Testis (tissue), 3 donors: Measurements from ENCODE around the gene MRPS24. TPM values are rescaled to one million over a fixed set of nuclear protein-coding genes. Genes with fewer than 3 reads are reported as not detected.

Source experiments
- DNase-seq: peaks from one replicate; pipeline ENCODE4 v3.0.0-alpha.2; 2019
- H3K27ac ChIP-seq, 2 donors: fragments of 200-600 bp; sonication (generic); one replicate each; pipeline ENCODE4 v1.5.1; 2019
- H3K27me3 ChIP-seq: fragments of 200-600 bp; sonication (generic); one replicate; pipeline ENCODE4 v1.5.1; 2019
- H3K36me3 ChIP-seq: fragments of 200-600 bp; sonication (generic); one replicate; pipeline ENCODE4 v1.5.1; 2017; ENCODE audit warnings: low read depth; ENCODE audit errors: missing control alignments
- H3K4me1 ChIP-seq: fragments of 200-600 bp; sonication (generic); one replicate; pipeline ENCODE4 v1.5.1; 2019
- H3K4me3 ChIP-seq, 2 donors: fragments of 200-600 bp; sonication (generic); one replicate each; pipeline ENCODE4 v1.5.1; 2017 to 2019
- H3K9me3 ChIP-seq: fragments of 200-600 bp; sonication (generic); one replicate; pipeline ENCODE4 v1.5.1; 2017
- CTCF ChIP-seq, 3 experiments: fragments of 450-650 bp in 2 of 3; fragments of 200-600 bp in 1 of 3; sonication (generic) in 1 of 3; IDR thresholded peaks; one replicate each; pipeline ENCODE4 v1.5.1; 2016 to 2019; ENCODE audit warnings: antibody characterized with exemption in 3 of 3, mild to moderate bottlenecking in 2 of 3, moderate library complexity in 1 of 3
- POLR2A ChIP-seq: fragments of 450-650 bp; IDR thresholded peaks from one replicate; pipeline ENCODE4 v1.6.1; 2017; ENCODE audit warnings: antibody characterized with exemption, mild to moderate bottlenecking, moderate library complexity
- WGBS, 2 donors: methylation state at CpG; one replicate each; pipeline ENCODE4 v1.1.5; 2018; 5-methylcytosine and 5-hydroxymethylcytosine counted together
- intact Hi-C: fragments of 100-400 bp; cut with DNase I; formaldehyde crosslinking; loops from one replicate; pipeline ENCODE4 v1.15.1; 2023; ENCODE audit warnings: low total_unique reads
- polyA plus RNA-seq: library from polyadenylated mRNA; stranded (reverse); fragments of 350-450 nt; fragmentation: Illumina TruSeq; extraction: RNeasy Lipid Tissue Mini Kit (QIAGEN cat#74804); gene quantifications from one replicate; pipeline ENCODE4 v1.2.3, GENCODE V29; 2014; ENCODE audit warnings: low read depth, low replicate concordance; ENCODE audit not compliant: insufficient read depth
- total RNA-seq, 2 donors: library from RNA; depleted of rRNA; stranded (reverse); fragments of >200 nt; gene quantifications; one replicate each; pipeline ENCODE4 v1.2.3, GENCODE V29; 2016

MRPS24 gene
- total and polyA plus RNA-seq, 3 donors from 2014 or later, result 71.1 to 115 (median 80.8) TPM

- H3K4me3 ChIP-seq, result no peak overlapping the region
- no peaks in the 10 kb centered on the region for H3K36me3 ChIP-seq
- intact Hi-C loops, result no loop called here
- no peaks in the 10 kb centered on the region for H3K27me3 ChIP-seq
- no peak overlapping the region for H3K27ac ChIP-seq
- no peak for TF ChIP-seq CTCF (IDR thresholded peaks at IDR 0.05)
- no peak for TF ChIP-seq POLR2A
- no peaks in the 10 kb centered on the region for H3K9me3 ChIP-seq
- WGBS, 2 donors, result 37 to 41% methylated on average over 7 of the region's 7 CpGs
- DNase-seq, result no peak
- H3K4me1 ChIP-seq, result peaks cover 10% of the 10 kb centered on the region
Observed at GRCh38 chr7:43868181-43868580, 1.1 kb downstream of the MRPS24 start.

DNA sequence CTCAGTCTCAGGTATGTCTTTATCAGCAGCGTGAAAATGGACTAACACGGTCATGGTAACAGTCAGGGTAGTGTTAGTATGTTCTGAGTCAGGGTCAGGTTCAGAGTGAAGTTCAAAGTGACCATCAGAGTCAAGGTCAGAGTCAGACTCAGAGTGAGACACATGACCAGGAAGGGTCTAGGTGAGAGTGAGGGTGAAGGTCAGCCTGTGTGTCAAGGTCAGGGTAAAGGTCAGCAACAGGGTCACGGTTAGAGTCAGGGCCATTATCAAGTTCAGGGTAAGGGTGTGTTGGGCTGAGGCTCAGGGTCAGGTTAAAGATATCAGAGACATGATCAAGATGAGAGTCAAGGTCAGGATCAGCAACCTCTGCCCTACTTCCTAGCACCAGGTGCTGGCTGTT, 4.0 kb downstream of the MRPS24 start:
- no peak overlapping the region for H3K4me3 ChIP-seq
- no peaks in the 10 kb centered on the region for H3K9me3 ChIP-seq
- H3K27me3 ChIP-seq, result no peaks in the 10 kb centered on the region
- peaks cover 10% of the 10 kb centered on the region for H3K4me1 ChIP-seq
- no peaks in the 10 kb centered on the region for H3K36me3 ChIP-seq
- intact Hi-C loops, result no loop called here
- no peak for TF ChIP-seq CTCF (IDR thresholded peaks at IDR 0.05)
- TF ChIP-seq POLR2A, result no peak
- DNase-seq, result no peak
- WGBS, 2 donors, result 92 to 97% methylated on average over 3 of the region's 3 CpGs
- H3K27ac ChIP-seq, result no peak overlapping the region

- Histone ChIP-seq H3K27ac (no peak overlapping the region), H3K36me3 (no peaks in the 10 kb centered on the region), H3K4me3 (no peak overlapping the region), H3K27me3 (no peaks in the 10 kb centered on the region), H3K4me1 (peaks cover 7% of the 10 kb centered on the region), H3K9me3 (no peaks in the 10 kb centered on the region)
- no peak for DNase-seq
- intact Hi-C loops, result no loop called here
- TF ChIP-seq POLR2A (no peak), CTCF (IDR thresholded peaks at IDR 0.05) (no peak)
- WGBS, 2 donors, result 89 to 98% methylated on average over 7 to 8 of the region's 8 CpGs
Observed at GRCh38 chr7:43864126-43864525, 5.2 kb downstream of the MRPS24 start.

GRCh38 chr7:43856996-43857395, 12.3 kb downstream of the MRPS24 start:
- no peaks in the 10 kb centered on the region for H3K9me3 ChIP-seq
- DNase-seq, result no peak
- H3K4me3 ChIP-seq, result no peak overlapping the region
- H3K27ac ChIP-seq, result no peak overlapping the region
- TF ChIP-seq POLR2A (no peak), CTCF (IDR thresholded peaks at IDR 0.05) (no peak)
- intact Hi-C loops, result no loop called here
- WGBS, 2 donors, result 80 to 100% methylated on average over 1 of the region's 1 CpG
- H3K36me3 ChIP-seq, result no peaks in the 10 kb centered on the region
- no peaks in the 10 kb centered on the region for H3K27me3 ChIP-seq
- H3K4me1 ChIP-seq, result no peaks in the 10 kb centered on the region

GRCh38 chr7:43856316-43856715, 13.0 kb downstream of the MRPS24 start:
- intact Hi-C loops, result no loop called here
- WGBS, 2 donors, result 89 to 93% methylated on average over 4 of the region's 4 CpGs

More at GRCh38 chr7:43856316-43856715, 13.0 kb downstream of the MRPS24 start:
- no peak for TF ChIP-seq CTCF (IDR thresholded peaks at IDR 0.05)
- TF ChIP-seq POLR2A, result no peak
- no peaks in the 10 kb centered on the region for H3K4me1 ChIP-seq
- H3K27me3 ChIP-seq, result no peaks in the 10 kb centered on the region
- no peaks in the 10 kb centered on the region for H3K36me3 ChIP-seq
- H3K4me3 ChIP-seq, result no peak overlapping the region
- no peak for DNase-seq
- H3K27ac ChIP-seq, result no peak overlapping the region
- no peaks in the 10 kb centered on the region for H3K9me3 ChIP-seq
